Stimulated activated CD4-positive, alpha-beta T cell treated with anti-CD3 and anti-CD28 coated beads, TNF-alpha, amount 100 ng/mL, for 1 hour (primary cell): ENCODE data around the gene PGAM2.

Source experiments
- DNase-seq, 3 donors: peaks; one replicate each; pipeline ENCODE4 v3.0.0-alpha.2; 2020; ENCODE audit warnings: low read depth in 3 of 3, low spot score in 1 of 3

PGAM2 gene

GRCh38 chr7:44067064-44067951 lies 1.9 kb upstream of the PGAM2 start:
- no peak for DNase-seq

GRCh38 chr7:44066494-44067063 lies 1.2 kb upstream of the PGAM2 start:
- no peak for DNase-seq

GRCh38 chr7:44066111-44066460 lies 719 bp upstream of the PGAM2 start:
- DNase-seq, result no peak

DNA sequence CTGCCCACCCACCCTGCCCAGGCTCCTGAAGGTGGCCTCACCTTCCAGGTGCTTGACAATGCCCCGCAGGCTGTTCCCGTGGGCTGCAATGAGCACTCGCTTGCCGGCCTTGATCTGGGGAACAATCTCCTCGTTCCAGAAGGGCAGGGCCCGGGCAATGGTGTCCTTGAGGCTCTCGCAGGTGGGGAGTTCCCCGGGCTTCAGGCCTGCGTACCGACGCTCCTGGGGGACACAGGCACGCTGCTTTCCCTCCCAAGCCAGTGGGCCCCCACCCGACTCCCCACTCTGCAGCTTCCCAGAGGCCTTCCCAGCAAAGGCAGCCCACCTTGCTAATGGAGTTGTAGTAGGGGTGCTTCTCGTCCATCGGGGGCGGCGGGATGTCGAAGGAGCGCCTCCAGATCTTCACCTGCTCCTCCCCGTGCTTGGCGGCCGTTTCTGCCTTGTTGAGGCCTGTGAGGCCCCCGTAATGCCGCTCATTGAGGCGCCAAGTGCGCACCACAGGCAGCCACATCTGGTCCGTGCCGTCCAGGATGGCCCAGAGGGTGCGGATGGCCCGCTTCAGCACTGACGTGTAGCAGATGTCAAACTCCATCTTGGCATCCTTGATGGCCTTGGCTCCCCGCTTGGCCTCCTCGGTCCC lies 456 bp downstream of the PGAM2 start:
- no peak for DNase-seq

- DNase-seq, result no peak
These were observed 1.3 kb downstream of the PGAM2 start for GRCh38 chr7:44063894-44064651.

- no peak for DNase-seq
These were observed 1.8 kb downstream of the PGAM2 start for GRCh38 chr7:44063547-44063893.

DNA sequence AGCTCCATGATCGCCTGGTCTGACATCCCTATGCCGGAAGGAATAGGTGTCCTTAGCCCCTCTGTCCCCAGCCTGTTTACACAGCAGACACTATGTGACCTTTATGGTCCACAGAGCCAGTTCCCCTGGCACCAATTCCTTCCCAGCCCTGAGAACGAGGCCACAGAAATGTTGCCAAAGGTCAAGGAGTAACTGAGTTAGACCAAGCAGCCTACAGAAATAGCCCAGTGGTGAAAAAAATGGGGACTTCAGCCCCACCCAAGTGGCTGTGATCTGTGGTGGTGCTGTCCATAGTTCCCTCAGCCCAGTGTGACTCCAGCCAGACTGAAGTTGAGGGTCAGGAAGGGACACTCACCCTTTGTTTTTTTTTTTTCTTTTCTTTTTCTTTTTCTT lies 2.5 kb downstream of the PGAM2 start:
- DNase-seq, result no peak

DNA sequence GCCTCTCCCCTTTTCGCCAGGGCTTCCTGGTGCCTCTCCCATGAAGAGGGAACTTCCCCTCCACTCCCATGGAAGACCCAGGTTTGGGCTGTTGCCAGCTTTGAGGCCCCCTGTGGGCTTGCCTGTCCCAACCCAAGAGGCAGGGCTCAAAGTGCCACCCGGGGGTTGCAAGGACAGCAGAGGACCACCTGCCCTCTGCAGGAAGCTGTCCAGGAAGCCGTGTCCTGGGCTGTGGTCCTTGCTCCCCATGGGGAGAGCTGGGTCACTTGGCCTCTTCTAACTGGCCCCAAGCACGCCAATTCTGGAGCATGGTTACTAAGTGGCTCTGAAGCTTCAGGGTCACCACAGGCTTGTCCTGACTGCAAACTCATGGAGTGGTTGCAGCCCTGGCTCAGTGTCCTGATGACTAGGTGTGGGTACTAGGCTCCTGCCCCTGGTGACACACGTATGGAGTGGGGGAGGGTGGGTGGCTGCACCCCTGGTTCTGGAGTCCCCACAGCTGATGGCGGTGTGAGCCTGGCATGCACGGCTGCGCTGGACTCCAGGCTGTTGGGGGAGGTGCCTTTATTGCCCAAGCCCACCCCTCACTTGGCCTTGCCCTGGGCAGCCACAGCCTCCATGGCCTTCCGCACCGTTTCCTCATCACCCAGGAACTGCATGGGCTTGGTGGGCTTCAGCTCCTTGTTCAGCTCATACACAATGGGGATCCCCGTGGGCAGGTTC lies 3.0 kb downstream of the PGAM2 start:
- DNase-seq, result no peak

DNA sequence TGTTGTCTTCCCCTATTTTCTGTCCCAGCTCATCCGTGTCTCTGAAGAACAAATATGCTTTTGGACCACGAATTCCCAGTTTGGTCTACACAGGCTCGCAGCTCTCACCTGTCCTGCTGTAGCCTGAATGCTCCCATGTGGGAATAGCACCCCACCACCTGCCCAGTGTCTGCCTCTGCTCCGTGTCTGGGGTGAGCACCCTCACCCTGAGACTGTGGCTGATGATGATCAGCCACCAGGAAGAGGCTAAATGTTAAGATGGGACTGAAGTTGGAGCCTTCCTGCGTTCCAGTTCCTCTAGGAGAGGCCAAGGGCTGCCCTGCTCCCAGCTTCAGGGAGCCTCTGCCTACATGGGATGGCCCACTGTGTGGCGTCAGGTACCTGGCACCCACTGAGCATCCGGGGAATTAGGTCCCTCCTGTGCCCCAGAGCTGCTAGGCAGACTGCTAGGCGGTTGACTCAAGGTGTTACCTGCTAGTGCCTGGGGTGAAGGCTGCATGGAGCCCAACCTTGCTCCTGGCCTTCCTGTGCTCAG lies 3.7 kb downstream of the PGAM2 start:
- no peak for DNase-seq

DNA sequence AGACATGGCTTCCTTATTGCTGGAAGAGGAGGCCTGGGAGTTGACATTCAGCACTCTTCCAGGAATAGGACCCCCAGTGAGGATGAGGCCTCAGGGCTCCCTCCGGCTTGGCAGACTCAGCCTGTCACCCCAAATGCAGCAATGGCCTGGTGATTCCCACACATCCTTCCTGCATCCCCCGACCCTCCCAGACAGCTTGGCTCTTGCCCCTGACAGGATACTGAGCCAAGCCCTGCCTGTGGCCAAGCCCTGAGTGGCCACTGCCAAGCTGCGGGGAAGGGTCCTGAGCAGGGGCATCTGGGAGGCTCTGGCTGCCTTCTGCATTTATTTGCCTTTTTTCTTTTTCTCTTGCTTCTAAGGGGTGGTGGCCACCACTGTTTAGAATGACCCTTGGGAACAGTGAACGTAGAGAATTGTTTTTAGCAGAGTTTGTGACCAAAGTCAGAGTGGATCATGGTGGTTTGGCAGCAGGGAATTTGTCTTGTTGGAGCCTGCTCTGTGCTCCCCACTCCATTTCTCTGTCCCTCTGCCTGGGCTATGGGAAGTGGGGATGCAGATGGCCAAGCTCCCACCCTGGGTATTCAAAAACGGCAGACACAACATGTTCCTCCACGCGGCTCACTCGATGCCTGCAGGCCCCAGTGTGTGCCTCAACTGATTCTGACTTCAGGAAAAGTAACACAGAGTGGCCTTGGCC lies 4.3 kb downstream of the PGAM2 start:
- DNase-seq, result no peak

DNA sequence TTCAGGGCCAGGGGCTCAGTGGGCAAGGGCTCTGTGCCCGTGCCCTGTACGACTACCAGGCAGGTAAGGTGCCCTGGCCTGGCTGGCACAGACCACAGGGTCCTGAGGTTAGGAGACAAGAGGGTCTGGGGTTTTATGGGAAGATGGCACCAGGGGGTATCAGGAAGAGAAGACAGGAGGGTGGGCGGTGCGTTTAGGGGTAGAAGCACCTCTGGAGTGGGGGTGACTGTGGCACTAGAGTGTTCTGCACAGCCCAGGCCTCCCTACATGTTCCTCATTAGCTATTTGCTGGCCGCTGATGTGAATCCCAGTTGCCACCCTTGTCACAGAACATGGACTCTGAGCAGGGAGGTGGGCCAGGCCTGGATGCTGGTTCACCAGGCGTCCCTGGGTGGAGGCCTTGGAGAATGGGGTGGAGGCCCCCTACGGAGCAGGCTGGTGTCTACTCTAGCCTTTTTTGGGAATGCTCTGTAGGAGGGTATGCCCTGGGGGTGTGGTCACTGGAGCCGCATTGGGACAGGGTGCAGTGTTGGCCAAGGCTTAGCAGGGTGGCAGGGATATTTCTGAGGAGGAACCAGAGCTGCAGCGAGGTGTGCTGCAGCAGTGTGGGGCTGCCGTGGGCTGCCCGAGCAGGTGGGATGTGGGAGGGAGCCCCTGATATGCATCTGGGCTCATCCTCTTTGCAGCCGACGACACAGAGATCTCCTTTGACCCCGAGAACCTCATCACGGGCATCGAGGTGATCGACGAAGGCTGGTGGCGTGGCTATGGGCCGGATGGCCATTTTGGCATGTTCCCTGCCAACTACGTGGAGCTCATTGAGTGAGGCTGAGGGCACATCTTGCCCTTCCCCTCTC lies 5.0 kb downstream of the PGAM2 start:
- no peak for DNase-seq

DNA sequence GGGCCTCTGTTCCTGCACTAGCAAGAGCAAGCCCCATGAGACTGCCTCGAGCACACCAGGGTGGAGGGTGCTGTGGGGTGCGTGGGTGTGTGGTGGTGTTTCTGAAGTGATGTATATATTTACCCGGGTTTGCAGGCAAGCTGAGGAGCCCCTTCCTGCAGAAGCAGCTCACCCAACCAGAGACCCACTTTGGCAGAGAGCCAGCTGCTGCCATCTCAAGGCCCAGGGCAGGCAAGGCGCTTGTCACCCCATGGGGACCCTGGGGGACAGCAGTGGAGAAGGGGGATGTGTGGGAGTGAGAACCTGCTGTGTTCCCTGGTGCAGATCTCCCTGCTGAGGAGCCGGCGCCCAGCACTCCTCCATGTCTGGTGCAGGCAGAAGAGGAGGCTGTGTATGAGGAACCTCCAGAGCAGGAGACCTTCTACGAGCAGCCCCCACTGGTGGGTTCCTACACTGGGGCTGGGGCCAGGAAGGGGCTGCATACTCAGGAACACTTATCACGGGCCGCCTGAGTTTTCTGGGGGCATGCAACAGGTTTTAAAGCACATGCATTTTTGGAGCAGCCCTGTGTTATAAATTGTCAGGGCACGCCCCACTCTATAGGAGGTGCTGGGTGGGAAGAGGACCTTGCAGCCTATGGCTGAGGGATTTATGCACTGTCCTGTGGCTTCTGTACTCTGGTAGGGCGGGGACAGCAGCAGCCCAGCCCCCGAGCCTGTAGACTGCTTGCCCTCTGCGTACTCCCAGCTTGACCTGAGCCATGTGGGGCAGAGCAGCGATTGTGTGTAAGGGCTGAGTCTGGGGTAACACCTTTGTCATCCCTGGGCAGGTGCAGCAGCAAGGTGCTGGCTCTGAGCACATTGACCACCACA lies 5.9 kb downstream of the PGAM2 start:
- no peak for DNase-seq

DNA sequence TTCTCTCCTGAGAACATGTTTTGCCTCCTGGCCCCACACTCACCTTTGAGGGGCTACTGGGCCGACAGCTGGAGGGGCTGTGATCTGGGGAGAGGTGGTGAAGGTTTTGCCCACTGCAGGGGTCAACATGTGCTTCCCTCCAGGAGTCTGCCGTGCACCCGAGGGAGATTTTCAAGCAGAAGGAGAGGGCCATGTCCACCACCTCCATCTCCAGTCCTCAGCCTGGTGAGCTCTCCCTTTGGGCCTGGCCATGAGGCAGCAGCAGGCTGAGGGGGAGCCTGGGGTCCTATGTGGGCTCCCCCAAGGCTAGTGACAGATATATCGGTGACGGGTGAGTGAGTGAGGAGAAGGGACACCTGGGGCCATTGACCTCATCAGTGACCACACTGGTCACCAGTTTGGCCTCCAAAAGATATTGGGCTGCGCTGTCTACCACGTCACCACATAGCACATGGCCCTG lies 6.6 kb downstream of the PGAM2 start:
- DNase-seq, result no peak

DNA sequence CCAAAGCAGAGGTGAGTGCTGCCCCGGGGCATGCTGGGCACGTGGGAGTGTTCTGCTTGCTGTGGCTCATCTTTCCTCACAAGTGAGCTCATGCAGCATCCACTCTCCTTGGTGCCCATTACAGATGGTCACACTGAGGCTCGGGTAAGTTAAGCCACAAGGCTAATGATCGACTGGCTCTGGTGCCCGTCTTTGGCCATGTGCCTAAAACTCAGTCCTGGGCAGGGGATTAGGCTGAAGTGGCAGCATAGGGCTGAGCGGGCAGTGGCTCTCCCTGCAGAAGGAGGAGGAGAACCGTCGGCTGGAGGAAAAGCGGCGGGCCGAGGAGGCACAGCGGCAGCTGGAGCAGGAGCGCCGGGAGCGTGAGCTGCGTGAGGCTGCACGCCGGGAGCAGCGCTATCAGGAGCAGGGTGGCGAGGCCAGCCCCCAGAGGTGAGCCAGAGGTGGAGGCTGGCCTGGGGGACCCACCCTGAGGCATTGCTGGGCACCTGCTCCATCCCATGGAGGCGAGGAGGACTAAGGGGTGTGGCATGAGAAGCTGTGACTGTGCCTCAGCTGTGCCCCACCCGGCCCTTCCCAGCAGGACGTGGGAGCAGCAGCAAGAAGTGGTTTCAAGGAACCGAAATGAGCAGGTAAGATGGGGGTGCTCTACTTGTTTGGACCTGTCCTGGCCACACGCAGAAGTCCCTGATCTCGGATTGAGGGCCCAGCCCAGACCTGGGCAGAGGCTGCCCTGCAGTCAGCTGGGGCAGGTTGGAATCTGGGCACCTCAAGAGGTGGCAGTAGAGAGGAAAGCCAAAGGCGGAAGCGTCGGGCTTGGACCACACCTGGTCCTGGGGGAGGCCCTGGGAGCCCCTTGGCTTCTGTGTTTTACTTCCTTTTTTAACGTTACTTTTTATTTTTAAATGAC lies 7.3 kb downstream of the PGAM2 start:
- DNase-seq, result no peak

- DNase-seq, result no peak
These were observed 8.1 kb downstream of the PGAM2 start for GRCh38 chr7:44057181-44057848.

DNA sequence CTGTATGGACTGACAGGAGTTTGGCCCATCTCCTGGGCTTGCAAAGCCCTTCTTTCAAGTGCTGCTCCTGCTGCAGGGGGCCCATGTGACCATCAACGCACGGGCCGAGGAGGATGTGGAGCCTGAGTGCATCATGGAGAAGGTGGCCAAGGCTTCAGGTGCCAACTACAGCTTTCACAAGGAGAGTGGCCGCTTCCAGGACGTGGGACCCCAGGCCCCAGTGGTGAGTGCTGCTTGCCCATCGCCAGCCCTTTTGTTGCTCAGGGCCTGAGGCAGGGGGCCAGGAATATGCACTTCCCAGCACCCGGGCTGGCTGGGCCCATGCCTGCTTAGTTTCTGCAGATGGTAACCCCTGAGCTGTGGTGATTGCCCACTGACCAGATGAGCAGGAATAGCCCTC lies 8.7 kb downstream of the PGAM2 start:
- DNase-seq, result no peak
